ENCODE results near the gene CADPS. TPM values are rescaled to one million over a fixed set of nuclear protein-coding genes. Genes with fewer than 3 reads are reported as not detected.

Gene CADPS
- total RNA-seq, 1 experiment from 2014 or later, result 7.0 TPM

DNA sequence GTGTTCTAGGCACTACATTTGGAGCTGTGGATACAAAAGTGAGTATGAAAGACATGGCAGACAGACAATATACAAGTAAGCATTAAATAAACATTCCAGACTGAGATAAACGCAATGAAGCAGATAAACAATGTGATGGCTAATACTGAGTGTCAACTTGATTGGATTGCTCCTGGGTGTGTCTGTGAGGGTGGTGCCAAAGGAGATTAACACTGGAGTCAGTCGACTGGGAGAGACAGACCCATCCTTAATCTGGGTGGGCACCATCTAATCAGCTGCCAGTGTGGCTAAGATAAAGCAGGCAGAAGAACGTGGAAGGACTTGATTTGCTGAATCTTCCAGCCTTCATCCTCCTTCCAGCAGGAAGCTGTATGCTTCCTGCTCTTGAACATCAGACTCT is 77.2 kb downstream of the CADPS start (continued):
- TF ChIP-seq ZNF425 (CRISPR knock-in tag; conservative IDR thresholded peaks at IDR 0.05) (no peak), FOXJ3 (CRISPR knock-in tag; IDR thresholded peaks at IDR 0.05; ENCODE audit: borderline replicate concordance) (no peak), OVOL2 (CRISPR knock-in tag; IDR thresholded peaks at IDR 0.05; ENCODE audit: borderline replicate concordance) (no peak), NFATC4 (CRISPR knock-in tag; IDR thresholded peaks at IDR 0.05) (no peak), PRRX2 (CRISPR knock-in tag; IDR thresholded peaks at IDR 0.05) (no peak), ZNF121 (CRISPR knock-in tag; IDR thresholded peaks at IDR 0.05) (no peak)
- TF ChIP-seq, protein P1, sequence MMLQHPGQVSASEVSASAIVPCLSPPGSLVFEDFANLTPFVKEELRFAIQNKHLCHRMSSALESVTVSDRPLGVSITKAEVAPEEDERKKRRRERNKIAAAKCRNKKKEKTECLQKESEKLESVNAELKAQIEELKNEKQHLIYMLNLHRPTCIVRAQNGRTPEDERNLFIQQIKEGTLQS (CRISPR knock-in tag; conservative IDR thresholded peaks at IDR 0.05), result no peak
- TF ChIP-seq, protein P2, sequence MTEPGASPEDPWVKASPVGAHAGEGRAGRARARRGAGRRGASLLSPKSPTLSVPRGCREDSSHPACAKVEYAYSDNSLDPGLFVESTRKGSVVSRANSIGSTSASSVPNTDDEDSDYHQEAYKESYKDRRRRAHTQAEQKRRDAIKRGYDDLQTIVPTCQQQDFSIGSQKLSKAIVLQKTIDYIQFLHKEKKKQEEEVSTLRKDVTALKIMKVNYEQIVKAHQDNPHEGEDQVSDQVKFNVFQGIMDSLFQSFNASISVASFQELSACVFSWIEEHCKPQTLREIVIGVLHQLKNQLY (CRISPR knock-in tag; IDR thresholded peaks at IDR 0.05), result no peak

DNA sequence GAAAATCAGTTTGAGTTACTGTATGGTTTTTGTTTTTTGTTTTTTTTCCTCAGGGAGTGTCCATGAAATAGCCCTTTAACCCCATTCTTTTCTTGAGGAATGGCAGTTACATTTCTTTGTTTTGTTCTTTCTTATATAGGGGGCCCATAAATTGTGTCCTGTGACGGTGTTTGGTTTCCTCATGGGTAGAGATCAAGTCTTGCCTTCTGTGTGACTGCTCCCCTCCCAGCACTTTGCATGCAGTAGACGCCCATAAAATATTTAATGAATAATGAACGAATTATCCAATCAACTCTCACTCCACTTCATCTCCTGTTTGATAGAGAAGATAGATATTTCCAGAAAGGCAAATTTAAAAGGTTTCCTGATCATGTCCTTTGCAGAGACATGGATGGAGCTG is 78.1 kb downstream of the CADPS start:
- peak overlapping the region; percentile 46 for H3K27ac Mint-ChIP-seq
- no peak for ATAC-seq
- POLR2A ChIA-PET, result no interaction called here
- no peaks in the 10 kb centered on the region for H3K36me3 Mint-ChIP-seq
- peaks cover 28% of the 10 kb centered on the region for H3K4me1 Mint-ChIP-seq
- H3K4me3 Mint-ChIP-seq, result no peak overlapping the region
- no peak for DNase-seq (ENCODE audit: low spot score)
- no peaks in the 10 kb centered on the region for H3K27me3 Mint-ChIP-seq (ENCODE audit: low read depth)
- CTCF ChIA-PET, result interaction anchor here (1.6 kb wide), 1 partner anchor 129 kb away, joined by 4 read pairs; no protein-coding TSS in a partner anchor
- TF ChIP-seq TP53 (CRISPR knock-in tag; IDR thresholded peaks at IDR 0.05) (no peak), KAT7 (CRISPR knock-in tag; IDR thresholded peaks at IDR 0.05; ENCODE audit: borderline replicate concordance) (no peak), ETV6 (CRISPR knock-in tag; IDR thresholded peaks at IDR 0.05) (no peak), ZNF121 (CRISPR knock-in tag; IDR thresholded peaks at IDR 0.05) (no peak), ATF2 (CRISPR knock-in tag; IDR thresholded peaks at IDR 0.05; ENCODE audit: borderline replicate concordance, low read depth) (no peak), EMX1 (CRISPR knock-in tag; IDR thresholded peaks at IDR 0.05) (no peak), FOXP1 (CRISPR knock-in tag; IDR thresholded peaks at IDR 0.05; ENCODE audit: borderline replicate concordance) (no peak), CREM (CRISPR knock-in tag; IDR thresholded peaks at IDR 0.05) (no peak), RORB (CRISPR knock-in tag; IDR thresholded peaks at IDR 0.05) (no peak), MYBL2 (CRISPR knock-in tag; IDR thresholded peaks at IDR 0.05) (no peak), CBFB (CRISPR knock-in tag; IDR thresholded peaks at IDR 0.05; ENCODE audit: low read depth) (no peak)
- TF ChIP-seq, protein P1 (CRISPR knock-in tag; conservative IDR thresholded peaks at IDR 0.05), result no peak
- TF ChIP-seq, protein P3, sequence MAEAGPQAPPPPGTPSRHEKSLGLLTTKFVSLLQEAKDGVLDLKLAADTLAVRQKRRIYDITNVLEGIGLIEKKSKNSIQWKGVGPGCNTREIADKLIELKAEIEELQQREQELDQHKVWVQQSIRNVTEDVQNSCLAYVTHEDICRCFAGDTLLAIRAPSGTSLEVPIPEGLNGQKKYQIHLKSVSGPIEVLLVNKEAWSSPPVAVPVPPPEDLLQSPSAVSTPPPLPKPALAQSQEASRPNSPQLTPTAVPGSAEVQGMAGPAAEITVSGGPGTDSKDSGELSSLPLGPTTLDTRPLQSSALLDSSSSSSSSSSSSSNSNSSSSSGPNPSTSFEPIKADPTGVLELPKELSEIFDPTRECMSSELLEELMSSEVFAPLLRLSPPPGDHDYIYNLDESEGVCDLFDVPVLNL (CRISPR knock-in tag; IDR thresholded peaks at IDR 0.05; ENCODE audit: borderline replicate concordance, low read depth), result no peak
- no peaks in the 10 kb centered on the region for H3K9me3 Mint-ChIP-seq
